Cerebellar cortex (tissue), 1 donor: ENCODE data around the gene C11orf21.

Experiments
- DNase-seq: peaks from one replicate; pipeline ENCODE4 v3.0.0-alpha.2; 2015; ENCODE audit warnings: low spot score

C11orf21 gene

DNA sequence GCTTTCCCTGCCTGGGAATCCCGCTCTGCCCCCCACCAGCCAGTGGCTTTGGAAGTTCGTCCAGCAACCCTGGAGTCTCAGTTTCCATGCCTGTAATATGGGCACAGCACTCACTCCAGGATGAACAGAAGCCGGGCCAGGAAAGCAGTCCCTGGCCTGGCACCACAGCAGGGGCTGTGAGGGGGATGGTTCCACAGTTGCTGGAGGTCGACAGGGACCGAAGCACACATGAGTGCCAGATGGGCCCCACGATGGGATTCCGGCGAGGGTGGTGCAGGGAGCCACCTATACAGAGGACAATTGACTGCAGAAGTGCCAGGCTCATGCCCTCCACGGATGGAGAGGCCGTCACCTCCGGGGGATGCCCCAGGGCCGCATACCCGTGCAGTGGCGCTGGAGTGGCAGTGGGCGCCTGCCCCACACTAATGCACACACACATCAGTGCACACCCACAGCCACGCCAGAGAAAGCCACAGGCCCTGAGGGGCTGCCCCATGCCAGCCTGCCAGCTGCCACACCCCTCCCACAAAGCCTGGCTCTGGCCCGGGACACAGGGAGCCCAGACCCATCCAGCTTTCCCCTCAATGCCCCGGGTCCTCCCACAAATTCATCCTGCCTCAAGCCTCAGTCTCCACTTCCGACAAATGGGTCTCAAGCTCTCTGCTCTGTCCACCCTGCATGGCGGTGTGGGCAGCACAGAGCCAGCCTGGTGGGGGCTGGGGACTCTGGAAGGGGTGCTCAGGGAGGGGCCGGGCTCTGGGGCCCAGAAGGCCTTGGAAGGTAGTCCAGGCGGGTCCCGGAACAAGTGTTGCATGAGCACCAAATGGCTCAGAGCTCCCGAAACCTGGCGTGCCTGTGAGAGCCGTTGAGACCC, 41.0 kb downstream of the C11orf21 start:
- no peak for DNase-seq

DNA sequence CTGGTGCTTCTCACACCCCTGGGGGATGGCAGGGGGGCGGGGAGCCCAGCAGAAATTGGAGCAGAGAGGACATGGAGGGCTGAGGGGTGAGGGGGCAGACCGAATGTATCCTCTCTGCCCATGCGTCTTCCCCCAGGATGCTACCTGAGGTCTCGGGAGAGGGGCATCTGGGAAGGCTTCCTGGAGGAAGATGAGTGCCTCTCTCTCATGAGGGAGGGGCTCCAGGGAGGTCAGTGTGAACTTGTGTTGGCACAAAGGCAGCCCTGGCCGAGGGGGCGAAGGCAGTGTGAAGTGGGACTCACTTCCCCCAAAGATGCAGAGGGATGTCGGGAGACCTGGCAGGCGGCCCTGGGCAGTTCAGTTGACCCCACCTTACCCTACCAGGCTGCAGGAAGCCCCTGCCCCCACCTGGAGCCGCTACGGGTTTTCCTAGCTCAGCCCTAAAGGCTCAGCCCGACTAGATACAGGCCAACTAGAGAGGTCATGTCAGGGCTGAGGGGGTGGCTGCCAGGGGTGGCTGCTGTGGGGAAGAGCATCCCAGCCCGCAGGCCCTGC, 41.7 kb downstream of the C11orf21 start:
- no peak for DNase-seq

DNA sequence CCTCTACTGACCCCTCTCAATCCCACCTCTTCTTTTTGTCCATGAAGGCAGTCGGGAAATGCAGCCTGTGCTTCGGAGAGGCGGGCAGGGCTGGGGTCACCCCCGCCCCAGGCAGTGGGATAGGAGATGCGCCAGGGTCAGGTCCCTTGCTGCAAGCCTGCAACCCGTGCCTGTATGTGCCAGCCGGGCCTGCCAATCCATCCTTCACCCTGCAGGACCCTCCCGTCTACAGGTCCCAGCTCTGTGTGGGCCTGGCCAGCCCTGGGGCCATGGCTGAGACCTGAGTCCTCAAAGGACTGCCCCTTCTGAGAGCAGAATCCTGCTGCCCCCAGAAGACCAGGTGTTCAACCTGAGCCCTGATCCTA, 42.3 kb downstream of the C11orf21 start:
- DNase-seq: no peak

DNA sequence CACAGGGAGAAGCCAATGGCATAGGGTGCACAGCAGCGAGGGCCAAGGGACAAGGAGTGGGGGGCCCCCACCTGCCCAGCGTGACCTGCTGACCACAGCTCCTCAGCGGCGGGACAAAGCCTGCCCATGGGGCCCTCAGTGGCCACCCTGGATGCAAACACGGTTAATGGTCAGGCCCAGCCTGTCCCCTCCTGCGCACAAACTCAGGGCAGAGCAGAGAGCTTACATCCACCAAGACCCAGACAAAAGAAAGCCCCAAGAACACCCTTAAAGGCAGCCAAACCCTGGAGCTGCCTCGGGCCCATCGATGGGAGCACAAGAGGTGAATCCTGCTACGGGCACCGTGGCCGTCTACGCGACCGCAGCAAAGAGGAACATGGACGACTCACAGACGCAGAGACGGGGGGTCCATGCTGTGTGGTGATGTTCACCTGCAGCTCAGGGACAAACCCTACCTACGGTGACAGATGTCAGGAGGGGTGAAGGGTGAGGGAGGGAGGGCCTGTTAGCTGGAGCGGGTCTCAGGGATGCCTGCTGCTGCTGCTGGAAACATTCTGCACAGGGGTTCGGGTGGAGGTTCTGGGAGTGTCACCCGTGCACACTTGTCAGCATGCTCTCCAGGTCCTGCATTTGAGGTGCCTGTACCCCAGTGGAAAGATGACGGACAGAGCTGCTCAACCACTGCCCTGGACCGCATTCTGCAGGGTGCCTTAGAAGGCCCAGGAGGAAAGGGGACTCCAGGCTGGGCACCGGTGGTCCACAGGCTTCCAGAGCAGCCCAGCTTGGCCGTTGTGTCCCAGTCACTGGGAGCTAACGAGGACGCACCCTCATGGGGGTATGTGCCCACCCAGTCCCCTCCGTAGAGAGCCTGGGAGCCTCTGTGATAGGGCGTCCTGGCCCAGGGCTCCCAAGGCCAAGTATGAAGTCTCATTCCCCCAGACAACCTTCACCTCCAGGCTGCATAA, 42.9 kb downstream of the C11orf21 start:
- no peak for DNase-seq

DNA sequence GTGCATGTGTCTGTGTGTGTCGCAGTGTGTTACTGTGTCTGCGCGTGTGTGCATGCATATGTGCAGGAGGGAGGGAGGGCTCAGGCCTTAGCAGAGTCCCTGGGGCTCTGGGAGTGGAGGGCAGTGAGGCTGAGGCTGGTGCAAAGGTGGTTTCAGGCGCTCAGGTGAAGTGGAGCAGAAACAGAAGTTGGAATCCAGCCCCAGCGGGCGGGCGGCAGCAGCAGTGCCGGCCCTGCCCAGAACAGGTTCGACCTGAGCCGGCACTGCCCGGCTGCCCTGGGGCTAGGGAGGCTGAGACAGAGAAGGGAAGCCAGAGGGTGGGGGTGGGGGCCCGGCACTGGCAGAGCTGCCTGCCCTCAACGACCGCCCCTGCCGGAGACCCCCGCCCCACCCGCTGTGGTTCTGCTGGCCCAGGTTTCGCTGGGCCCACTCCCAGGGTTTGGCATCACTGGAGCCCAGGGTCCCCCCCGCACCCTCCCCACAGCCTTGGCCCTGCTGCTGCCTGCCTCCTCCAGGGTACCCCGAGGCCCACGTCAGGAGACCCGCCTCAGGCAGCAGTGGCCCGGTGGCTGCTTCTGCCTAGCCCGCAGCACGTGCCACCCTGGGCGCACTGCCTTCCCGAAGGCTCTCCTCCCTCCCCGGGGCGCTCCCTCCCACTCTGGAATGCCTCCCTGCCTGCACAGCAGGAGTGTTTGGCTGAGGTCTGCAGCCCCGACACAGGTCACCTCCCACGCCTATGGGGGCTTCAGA, 44.6 kb downstream of the C11orf21 start:
- no peak for DNase-seq

DNA sequence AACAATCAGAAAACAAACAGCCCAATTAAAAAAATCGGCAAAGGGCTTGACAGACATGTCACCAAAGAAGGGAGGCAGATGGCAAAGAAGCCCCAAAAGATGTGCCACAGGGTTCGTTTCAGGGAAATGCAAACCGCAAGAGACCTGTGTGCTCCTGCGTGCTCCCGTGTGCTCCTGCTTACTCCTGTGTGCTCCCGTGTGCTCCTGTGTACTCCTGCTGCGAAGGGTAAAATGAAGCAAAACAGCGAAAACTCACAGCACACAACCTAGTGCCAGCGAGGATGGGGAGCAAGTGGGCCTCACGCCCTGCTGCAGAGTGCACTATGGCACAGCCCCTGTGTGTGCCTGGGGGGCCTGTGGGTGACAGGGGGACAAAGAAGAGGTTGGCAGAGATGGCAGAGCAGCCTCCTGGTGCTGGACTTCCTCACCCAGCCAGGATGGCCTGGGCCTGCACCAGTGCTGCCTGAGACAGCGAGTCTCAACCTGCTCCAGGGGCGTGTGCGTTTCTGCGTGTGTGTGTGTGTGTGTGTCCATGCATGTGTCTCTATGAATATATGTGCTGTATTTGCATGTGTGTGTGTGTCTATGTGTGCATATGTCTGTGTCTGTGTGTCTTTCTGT, 45.3 kb downstream of the C11orf21 start:
- DNase-seq: no peak

DNA sequence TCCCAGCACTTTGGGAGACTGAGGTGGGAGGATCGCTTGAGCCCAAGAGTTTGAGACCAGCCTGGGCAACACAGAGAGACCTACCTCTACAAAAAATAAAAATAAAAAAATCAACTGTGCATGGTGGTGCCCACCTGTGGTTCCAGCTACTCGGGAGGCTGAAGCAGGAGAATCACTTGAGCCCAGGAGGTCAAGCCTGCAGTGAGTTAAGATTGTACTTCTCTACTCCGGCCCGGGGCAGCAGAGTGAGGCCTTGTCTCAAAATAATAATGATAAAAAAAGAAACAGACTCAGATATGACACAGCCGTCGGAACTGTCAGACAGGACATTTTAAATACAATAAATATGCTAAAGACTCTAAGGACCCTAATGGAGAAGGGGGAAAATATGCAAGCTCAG, 49.7 kb downstream of the C11orf21 start:
- DNase-seq: no peak

DNA sequence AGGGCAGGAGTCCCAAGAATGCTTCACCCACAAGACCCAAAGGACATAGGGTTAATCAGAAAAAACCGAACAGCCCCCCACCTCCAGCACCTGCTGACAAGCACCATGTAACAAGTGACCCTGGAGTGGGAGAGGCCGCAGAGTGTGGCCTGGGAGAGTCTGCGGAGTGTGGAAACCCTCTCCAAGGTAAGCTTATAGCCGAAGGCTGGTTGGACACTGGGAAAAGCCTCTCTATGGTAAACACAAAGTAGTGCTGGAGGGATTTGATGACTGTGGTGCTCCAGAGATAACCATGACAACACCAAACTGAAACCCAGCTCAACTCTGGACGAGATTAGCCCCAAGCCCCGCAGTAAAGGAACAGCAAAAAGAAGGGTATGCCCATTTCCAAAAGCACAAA, 50.6 kb downstream of the C11orf21 start:
- no peak for DNase-seq

DNA sequence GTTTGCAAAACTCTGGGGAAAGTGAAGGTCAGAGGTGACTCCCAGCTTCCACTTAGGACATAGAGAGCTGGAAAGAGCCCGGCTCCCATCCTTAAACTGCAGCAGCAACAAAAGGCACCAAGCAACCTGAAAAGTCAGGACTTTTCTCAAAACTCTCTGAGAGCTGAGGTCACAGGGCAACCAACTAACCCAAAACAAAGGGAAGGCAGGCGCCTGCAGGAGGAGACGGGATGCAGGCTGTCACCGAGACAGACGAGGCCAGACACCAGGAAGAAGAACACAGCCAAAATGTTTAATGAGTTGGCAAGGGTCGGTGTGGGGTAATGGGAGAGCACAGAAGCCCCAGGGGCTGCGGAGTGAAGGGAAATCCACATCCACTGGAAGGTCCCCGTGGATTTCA, 51.2 kb downstream of the C11orf21 start:
- no peak for DNase-seq

DNA sequence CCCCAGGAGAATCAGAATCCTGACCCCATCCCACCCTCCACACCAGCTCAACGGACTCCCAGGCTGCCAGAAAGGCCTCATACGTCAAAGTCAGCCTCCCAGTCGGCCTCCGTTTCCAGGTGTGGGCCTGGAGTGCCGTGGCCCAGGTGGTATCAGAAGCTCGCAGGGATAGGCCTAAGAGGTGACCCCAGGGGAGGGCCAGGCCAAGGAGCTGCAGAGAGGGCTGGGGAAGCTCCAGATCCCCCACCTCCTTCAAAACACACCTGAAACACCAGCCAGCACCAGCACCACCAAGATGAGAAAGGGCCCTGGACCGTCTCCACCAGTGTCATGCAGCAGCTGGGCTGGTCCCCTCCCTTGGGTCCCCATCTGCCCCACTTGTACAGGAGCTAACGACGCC, 51.7 kb downstream of the C11orf21 start:
- no peak for DNase-seq

DNA sequence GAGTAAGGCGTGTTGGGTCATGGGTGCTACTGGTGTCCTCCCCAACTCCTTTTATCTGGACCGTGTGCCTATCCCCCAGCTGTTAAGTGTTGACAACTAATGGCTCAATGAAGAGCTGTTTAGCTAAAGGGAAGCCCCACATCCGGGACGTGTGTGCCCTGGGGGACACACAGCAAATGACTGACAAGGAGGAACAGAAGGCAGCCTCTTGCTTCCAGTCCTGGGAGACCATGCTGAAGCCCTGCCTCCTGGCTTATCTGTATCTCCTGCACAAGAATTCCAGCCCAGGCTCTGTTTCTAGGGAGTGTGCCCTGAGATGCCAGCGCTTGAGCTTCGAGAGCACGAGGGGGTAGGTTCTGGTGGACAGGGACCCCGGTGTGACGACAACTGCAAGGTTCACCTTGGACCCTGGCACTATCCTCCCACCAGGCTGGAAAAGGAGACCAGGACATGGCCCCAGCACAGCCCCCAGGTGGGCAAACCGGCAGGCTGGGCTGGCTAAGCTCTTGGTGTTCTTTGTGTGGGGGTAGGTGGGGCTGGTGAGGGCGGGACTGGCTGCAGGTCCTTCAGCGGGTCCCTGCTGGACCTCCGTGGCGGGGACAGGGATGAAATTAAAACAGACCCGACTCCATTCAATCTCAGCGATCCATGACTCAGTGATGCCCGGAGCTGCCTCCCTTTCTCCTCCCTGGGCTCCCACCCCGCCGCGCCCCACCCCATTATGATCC, 52.4 kb downstream of the C11orf21 start:
- DNase-seq: no peak

DNA sequence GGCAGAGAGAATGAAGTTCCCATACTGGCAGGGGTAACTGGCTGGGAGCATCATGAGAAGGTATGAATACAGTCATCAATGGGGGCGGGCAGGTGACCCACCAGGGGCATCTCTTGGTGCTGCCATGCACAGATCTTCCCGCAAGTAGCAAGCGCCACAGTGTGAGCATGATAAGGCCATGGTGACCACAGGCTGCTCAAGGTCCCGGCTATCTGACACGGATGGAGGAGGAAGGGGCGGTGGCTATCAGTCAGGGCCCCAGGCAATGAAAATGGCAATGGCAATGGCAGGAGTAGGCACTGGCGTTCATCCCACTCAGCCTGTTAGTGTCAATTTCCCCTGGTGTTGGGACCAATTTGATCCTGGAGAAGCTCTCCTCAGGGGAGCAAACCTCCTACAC, 53.0 kb downstream of the C11orf21 start:
- no peak for DNase-seq

DNA sequence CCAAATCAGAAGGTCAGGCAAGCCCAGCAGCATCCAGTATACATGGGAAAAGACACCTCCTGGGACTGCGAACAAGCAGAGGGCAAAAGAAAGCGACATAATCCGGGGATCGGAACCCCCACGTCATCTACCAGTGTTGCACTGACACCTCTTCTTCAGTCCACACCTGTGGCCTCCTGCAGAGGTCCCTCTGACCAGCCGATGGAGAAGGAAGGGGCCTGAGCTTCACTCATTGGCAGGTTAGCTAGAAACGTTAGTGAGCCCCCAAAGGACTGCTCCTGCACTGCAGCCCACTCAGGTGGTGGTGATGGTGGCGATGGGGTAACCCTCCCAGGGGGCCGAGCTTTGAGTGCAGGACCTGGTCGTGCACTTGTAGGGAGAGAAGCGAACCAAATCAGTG, 53.5 kb downstream of the C11orf21 start:
- no peak for DNase-seq

DNA sequence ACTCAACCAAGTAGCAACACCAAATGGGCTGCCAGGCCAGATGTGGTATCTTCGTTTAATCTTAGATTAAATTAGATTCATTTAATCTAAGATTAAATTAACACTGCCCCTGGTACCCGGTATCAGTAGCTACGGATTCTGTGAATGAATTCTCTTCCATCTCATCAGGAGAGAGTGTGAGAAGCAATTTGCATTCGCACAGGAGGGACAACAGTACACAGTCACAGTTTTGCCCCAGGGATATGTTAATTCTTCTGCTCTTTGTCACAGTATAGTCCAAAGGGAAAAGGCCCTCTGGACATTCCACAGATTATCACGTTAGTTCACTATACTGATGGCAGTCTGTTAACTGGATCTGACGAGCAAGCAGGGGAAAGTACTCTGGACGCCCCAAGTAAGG, 54.2 kb downstream of the C11orf21 start:
- DNase-seq: no peak
